SJSA1 (cell line): ENCODE measurements around the gene TRIML2. TPM values are rescaled to one million over a fixed set of nuclear protein-coding genes. Genes with fewer than 3 reads are reported as not detected.
"Not testable (repeated sequence)": the region's sequence is repeated elsewhere in the genome, so short reads cannot be mapped to it uniquely, and the experiment has no call there.

Experiments used
- DNase-seq, 2 experiments: peaks; one replicate each; pipeline ENCODE4 v3.0.0-alpha.2; 2015 to 2020; ENCODE audit warnings: low spot score in 2 of 2, low read depth in 1 of 2
- H3K27ac ChIP-seq: fragments of 250-450 bp; sonication (Bioruptor Pico); 2 replicates; pipeline ENCODE4 v1.5.1; 2020; ENCODE audit warnings: mild to moderate bottlenecking, moderate library complexity
- H3K27me3 ChIP-seq: fragments of 250-450 bp; sonication (Bioruptor Pico); replicated peaks from 2 replicates; pipeline ENCODE4 v1.5.1; 2020; ENCODE audit warnings: mild to moderate bottlenecking, moderate library complexity
- H3K36me3 ChIP-seq: fragments of 250-450 bp; sonication (Bioruptor Pico); 2 replicates; pipeline ENCODE4 v1.5.1; 2020; ENCODE audit warnings: mild to moderate bottlenecking
- H3K4me1 ChIP-seq: fragments of 250-450 bp; sonication (Bioruptor Pico); replicated peaks from 2 replicates; pipeline ENCODE4 v1.6.1; 2021; ENCODE audit warnings: mild to moderate bottlenecking
- H3K4me3 ChIP-seq: fragments of 250-450 bp; sonication (Bioruptor Pico); 2 replicates; pipeline ENCODE4 v1.5.1; 2020; ENCODE audit warnings: mild to moderate bottlenecking
- H3K9me3 ChIP-seq: fragments of 250-450 bp; sonication (Bioruptor Pico); replicated peaks from 2 replicates; pipeline ENCODE4 v1.5.1; 2020; ENCODE audit warnings: mild to moderate bottlenecking
- total RNA-seq: library from RNA; depleted of rRNA; stranded (reverse); fragments of >200 nt; shearing (Covaris generic); gene quantifications from 2 replicates; pipeline ENCODE4 v1.2.3, GENCODE V29; 2014; rRNA removed

TRIML2 gene
- total RNA-seq, 1 experiment from 2014 or later: not detected

GRCh38 chr4:188076169-188076568 is 33.2 kb downstream of the TRIML2 start:
- Histone ChIP-seq H3K4me3 (no peak overlapping the region), H3K4me1 (no peaks in the 10 kb centered on the region), H3K27me3 (no peaks in the 10 kb centered on the region), H3K36me3 (no peaks in the 10 kb centered on the region), H3K27ac (no peak overlapping the region), H3K9me3 (no peaks in the 10 kb centered on the region)
- no peak for DNase-seq

- no peak for DNase-seq
- no peaks in the 10 kb centered on the region for H3K9me3 ChIP-seq
- H3K27ac ChIP-seq: no peak overlapping the region
- no peaks in the 10 kb centered on the region for H3K27me3 ChIP-seq
- no peaks in the 10 kb centered on the region for H3K4me1 ChIP-seq
- no peak overlapping the region for H3K4me3 ChIP-seq
- H3K36me3 ChIP-seq: no peaks in the 10 kb centered on the region
Measured at GRCh38 chr4:188061083-188061482, 48.3 kb downstream of the TRIML2 start.

GRCh38 chr4:188053302-188053701 is 56.1 kb downstream of the TRIML2 start:
- no peak for DNase-seq
- Histone ChIP-seq H3K4me1 (no peaks in the 10 kb centered on the region), H3K4me3 (no peak overlapping the region), H3K27me3 (no peaks in the 10 kb centered on the region), H3K27ac (no peak overlapping the region), H3K9me3 (peaks cover 3% of the 10 kb centered on the region; the same call in 1 of the 2 replicates), H3K36me3 (no peaks in the 10 kb centered on the region)

GRCh38 chr4:188046657-188047056 is 62.7 kb downstream of the TRIML2 start:
- H3K27ac ChIP-seq: no peak overlapping the region
- no peaks in the 10 kb centered on the region for H3K36me3 ChIP-seq

DNA sequence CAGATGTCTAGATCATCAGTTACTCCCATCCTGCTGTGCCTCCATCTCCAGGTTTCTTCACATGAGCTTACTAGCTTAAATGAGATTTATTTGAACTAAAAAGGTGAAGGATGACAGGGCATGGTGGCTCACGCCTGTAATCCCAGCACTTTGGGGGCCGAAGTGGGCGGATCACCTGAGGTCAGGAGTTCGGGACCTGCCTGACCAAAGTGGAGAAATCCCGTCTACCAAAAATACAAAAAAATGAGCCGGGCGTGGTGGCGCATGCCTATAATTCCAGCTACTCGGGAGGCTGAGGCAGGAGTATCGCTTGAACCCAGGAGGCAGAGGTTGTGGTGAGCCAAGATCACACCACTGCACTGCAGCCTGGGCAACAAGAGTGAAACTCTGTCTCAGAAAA is 63.9 kb downstream of the TRIML2 start:
- H3K27me3 ChIP-seq, H3K9me3 ChIP-seq, DNase-seq, H3K4me1 ChIP-seq, H3K27ac ChIP-seq, H3K36me3 ChIP-seq, H3K4me3 ChIP-seq: not testable (repeated sequence)

More at GRCh38 chr4:188046657-188047056, 62.7 kb downstream of the TRIML2 start:
- H3K4me3 ChIP-seq: no peak overlapping the region
- 0 out of 2 replicates have a peak, but pooled peaks cover 2% of the 10 kb centered on the region for H3K9me3 ChIP-seq
- no peaks in the 10 kb centered on the region; the same call in 1 of the 2 replicates for H3K27me3 ChIP-seq
- H3K4me1 ChIP-seq: no peaks in the 10 kb centered on the region
- no peak for DNase-seq

DNA sequence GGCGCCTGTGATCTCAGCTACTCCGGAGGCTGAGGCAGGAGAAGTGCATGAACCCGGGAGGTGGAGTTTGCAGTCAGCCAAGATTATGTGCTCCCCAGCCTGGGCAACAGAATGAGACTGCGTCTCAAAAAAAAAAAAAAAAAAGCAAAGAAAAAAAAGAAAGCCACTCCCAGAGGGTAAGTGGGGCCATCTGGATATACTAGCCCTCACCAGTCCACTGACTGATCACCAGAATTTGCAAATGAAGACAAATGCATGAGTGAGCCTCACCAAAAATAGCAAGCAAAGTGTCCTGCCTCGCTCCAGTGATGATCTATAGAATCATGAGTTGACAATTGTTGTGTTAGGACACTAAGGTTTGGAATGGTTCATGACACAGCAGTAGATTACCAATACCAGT is 66.2 kb downstream of the TRIML2 start:
- DNase-seq: no peak
- Histone ChIP-seq H3K36me3 (no peaks in the 10 kb centered on the region), H3K27me3 (no peaks in the 10 kb centered on the region; the same call in 1 of the 2 replicates), H3K4me3 (no peak overlapping the region), H3K9me3 (peaks cover 2% of the 10 kb centered on the region; the same call in 1 of the 2 replicates), H3K4me1 (no peaks in the 10 kb centered on the region), H3K27ac (no peak overlapping the region)

DNA sequence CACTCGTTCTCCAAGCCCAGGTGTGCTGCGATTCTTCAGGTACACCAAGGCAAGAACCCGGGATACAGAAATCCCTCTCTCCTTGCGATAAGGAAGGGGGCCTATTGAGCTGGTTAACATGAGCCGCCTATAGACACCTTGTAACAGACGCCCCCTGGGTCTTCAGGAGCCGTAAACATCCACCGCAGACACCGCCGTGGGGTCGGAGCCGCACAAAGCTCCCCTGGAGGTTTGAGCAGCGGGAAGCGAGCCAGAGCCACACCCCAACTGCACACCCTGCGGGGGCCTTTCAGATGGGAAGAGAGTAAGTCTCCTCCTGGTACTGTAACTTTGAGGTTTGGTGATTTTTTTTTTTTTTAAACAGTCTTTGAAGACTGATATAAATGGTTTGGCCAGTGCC is 67.2 kb downstream of the TRIML2 start:
- no peak overlapping the region for H3K27ac ChIP-seq
- no peaks in the 10 kb centered on the region; the same call in 1 of the 2 replicates for H3K27me3 ChIP-seq
- no peaks in the 10 kb centered on the region for H3K4me1 ChIP-seq
- H3K9me3 ChIP-seq: peaks cover 2% of the 10 kb centered on the region; the same call in 1 of the 2 replicates
- H3K36me3 ChIP-seq: no peaks in the 10 kb centered on the region
- no peak for DNase-seq
- no peak overlapping the region for H3K4me3 ChIP-seq

DNA sequence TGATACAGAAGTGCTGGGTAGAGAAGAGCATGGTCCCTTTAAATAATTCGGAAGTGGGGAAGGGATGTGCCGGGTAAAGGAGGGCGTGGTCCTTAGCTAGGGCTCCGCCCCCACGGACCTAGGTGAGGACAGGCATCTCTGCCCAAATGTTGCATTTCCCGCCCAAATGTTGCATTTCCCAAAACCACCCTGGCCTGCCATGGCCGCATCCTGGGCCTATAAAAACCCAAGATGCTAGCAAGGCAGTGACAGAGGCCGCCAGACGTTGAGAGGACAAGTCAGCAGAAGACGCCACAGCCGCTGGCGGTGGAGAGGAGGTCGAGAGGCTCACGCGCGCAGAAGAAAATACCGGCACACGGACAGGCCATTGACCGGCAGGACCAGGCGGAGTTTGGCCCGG is 67.7 kb downstream of the TRIML2 start:
- DNase-seq: no peak
- H3K36me3 ChIP-seq: no peaks in the 10 kb centered on the region
- no peak overlapping the region for H3K27ac ChIP-seq
- H3K4me1 ChIP-seq: no peaks in the 10 kb centered on the region
- peaks cover 2% of the 10 kb centered on the region; the same call in 1 of the 2 replicates for H3K9me3 ChIP-seq
- no peaks in the 10 kb centered on the region; the same call in 1 of the 2 replicates for H3K27me3 ChIP-seq
- H3K4me3 ChIP-seq: no peak overlapping the region

Other genes with a start within 250 kb of the TRIML2 start
- gene ZFP42, start 113.8 kb downstream of the TRIML2 start, total RNA-seq: not detected in 2 replicates
- not detected in 2 replicates for gene TRIML1, start 29.8 kb upstream of the TRIML2 start, total RNA-seq